NCI-H1694 (cell line): ENCODE data around the gene FGB.

Experiments
- DNase-seq: peaks from one replicate; lab custom pipeline; 2025; lab: John Stamatoyannopoulos, UW

Gene FGB

DNA sequence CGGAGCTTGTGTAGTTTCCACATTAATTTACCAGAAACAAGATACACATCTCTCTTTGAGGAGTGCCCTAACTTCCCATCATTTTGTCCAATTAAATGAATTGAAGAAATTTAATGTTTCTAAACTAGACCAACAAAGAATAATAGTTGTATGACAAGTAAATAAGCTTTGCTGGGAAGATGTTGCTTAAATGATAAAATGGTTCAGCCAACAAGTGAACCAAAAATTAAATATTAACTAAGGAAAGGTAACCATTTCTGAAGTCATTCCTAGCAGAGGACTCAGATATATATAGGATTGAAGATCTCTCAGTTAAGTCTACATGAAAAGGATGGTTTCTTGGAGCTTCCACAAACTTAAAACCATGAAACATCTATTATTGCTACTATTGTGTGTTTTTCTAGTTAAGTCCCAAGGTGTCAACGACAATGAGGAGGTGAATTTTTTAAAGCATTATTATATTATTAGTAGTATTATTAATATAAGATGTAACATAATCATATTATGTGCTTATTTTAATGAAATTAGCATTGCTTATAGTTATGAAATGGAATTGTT is at the start of gene FGB:
Gene FGB, plus strand, starts transcription at position 315 of the 558 bp plus-strand sequence. Its CDS starts 8 bp downstream, at position 323.
- no peak for DNase-seq

DNA sequence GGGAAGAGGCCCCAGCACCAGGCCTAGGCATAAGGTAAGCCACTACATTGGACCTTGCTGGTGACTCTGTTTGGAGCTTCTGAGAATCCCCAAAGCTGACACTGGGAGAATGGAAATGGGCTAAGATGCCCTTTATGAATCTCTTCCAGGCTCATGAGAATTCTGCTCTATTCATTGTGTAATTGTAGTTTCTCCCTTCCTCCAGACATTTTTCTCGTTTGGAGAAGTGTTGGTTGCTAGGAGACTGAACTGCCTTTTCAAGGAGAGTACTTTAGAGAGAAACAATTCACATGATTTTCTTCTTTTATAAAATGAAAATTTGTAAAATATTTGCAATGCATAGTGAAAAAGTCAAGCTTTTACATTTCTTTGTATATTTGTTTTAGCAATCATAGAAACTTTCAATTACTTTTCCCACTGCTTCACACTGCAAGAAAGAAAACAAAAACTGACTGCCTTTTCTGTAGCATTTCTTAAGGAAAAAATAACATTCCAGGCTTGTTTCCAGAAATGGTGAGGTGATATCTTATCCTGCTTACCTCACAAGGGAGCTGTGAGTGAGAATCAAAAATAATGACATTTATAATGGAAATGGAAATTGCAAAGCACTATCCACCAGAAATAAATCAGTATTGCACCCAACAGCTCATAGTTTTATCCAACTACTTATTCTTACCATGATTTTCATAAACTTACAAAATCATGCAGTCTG is 46.3 kb upstream of the FGB start:
- DNase-seq, result no peak

DNA sequence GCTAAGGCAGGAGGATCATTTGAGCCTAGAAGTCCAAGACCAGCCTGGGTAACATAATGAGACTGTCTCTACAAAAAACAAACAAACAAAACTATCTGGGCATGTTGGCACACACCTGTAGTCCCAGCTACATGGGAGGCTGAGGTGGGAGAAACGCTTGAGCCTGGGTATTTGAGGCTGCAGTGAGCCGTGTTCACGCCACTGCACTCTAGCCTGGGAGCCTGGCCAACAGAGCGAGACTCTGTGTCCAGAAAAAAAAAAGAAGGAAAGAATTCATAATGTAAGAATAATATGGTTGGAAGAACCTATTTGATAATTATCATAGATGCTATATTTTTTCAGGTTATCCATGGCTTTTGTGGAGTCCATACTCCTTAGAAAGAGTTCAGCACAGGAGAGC is 45.2 kb upstream of the FGB start:
- DNase-seq, result no peak

DNA sequence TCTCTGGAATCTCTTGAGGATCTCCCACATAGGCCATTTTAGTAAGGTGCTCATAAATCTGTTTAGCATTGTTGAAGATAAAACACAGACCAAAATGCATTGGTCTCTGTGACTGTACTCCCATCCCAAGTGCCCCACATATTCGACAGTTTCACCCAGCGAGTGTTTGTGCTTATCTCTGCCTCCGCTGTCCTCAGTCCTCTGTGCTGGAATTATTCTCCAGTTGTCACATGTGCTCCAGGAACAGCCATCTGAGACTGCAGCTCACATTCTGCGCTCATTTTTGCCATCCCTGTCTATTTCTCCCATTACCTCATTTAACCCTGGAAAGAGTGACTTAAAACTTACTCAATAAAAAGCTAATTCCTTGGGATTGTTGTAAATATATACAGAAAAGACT is 43.6 kb upstream of the FGB start:
- DNase-seq, result no peak

DNA sequence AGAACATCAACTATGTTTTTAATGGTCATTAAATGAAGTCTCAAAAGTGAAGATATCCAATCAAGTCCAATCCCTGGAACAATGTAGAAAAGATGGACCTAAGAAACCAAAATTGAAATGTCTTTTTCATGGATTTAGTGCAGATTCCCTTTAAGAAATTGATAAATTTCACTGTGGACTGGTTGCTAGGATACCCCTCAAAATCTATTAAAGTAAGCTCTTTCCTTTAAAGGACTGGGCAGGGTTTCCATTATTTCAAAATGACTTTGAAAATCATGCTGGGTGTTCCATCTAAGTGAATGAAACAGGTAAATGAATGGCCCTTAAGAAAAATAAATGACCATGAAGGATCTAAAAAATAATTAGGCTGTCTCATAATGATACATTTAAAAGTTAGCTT is 41.2 kb upstream of the FGB start:
- DNase-seq, result no peak

DNA sequence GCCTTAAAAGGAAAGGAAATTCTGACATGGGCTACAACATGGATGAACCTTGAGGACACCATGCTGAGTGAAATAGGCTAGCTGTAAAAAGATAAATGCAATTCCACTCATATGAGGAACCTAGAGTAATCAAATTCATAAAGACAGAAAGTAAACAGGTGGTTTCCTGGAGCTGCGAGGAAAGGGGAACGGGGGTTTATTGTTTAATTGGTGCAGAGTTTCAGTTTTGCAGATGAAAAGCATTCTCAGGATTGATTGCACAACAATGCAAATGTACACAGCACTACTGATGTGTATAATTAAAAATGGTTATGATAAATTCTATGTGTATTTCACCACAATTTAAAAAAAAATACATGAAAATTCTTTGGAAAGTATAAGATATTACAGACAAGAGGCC is 36.7 kb upstream of the FGB start:
- no peak for DNase-seq

DNA sequence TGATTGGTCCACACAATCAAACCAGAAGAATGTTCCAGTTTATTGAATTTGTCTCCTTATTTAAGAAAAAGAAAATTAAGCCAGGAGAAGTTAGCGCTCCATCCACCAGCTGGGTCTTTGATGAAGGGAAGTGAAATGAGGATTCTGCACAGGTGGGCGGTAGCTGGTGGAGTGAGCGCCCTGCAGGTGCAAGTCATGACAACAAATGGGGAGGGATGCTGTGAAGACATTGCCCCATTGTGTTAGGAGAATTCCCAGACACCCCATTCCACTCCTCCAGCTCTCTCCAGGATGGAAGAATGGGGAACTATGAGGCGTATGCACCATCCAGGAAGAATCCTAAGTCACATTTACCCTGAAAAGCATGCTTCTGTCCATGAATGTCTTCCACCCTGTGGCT is 35.5 kb upstream of the FGB start:
- DNase-seq, result no peak

DNA sequence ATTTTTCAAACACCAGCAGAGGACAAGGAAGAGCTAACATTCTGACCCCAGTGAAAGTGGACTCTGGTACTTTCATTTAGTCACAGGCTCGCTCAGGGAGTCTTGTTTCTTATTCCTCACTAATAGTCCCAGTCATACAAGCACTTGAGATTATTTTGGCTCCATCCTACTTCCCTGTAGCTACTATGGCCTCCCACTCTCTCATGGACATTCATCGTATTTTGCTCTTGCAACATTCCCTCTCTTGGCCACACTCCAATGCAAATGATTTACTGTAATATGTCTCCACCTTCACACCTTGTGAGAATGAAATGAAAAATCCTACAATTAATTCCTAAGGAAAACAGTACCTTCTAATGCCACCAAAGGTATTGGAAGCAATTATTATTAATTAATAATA is 33.9 kb upstream of the FGB start:
- no peak for DNase-seq

DNA sequence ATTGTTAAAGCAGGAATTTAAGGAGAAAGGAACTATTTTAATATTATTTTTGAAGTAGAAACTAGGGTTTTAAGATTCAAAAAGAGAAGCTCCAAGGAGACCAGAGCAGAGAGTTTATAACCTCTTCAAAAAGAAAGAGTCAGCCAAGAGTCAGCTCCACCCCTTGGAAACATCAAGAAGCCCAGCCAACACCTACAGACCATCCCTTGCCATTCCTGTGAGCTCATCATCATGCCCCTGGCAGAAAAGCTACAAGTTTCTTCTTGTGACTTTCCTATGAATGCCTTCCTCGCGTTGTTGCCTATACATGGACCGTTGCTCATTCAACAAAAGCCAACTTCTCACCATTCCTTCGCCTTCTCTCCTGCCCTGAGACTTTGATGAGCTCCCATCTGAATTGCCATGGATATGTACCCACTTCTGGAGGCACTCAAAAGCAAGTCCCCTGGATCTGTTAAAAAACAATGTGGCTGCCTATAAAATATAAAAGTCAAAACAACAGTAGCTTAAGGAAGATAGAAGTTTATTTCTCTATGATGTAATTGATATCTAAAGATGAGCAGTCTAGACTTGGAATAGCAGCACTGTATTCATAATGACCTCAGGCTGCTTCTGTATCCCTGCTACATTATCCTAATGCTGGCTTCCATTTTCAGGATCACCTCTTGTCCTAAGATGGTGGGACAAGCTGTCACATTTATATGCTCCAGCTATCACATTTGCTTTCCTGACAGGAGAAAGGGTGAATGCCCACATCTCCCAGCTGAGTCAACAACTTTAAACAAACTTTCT is 32.9 kb upstream of the FGB start:
- no peak for DNase-seq

DNA sequence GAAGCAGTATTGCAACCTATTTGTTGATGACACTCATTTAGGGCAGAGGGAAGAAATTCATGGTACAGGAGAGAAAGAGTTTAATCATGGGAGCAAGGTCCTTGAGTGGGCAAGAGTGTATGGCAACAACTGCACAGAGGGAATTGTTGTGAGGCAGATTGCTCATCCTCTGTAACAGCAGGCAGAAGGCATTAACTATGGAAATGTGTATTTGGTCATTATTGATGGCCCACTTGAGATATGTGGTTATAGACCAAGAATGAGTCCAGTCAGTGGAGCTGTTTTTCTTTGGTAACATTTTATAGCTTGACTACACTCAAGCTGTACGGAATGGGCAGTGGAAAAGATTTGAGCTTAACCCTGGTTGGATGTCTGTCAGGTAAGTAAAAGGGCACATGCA is 28.5 kb upstream of the FGB start:
- no peak for DNase-seq

DNA sequence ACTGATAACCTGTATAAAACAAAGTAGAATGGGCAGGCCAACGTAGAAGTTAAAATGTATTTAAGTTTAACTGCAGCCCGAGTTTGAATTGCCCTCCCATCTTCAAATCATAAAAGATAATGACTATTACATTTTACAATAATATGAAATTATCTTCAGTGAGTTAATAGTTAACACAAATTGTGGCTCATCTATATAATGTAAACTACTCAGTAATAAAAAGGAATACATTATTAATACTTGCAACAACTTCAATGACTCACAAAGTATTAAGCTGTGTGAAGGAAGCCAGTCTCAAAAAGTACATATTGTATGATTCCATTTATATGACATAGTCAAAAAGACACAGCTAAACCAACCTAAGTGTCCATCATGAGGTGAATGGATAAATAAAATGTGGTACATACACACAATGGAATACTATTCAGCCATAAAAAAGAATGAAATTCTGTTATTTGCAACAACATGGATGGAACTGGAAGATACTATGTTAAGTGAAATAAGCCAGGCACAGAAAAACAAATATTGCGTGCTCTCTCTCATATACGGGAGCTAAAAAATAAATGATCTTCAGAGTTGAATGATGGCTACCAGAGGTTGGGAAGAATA is 20.4 kb upstream of the FGB start:
- no peak for DNase-seq

DNA sequence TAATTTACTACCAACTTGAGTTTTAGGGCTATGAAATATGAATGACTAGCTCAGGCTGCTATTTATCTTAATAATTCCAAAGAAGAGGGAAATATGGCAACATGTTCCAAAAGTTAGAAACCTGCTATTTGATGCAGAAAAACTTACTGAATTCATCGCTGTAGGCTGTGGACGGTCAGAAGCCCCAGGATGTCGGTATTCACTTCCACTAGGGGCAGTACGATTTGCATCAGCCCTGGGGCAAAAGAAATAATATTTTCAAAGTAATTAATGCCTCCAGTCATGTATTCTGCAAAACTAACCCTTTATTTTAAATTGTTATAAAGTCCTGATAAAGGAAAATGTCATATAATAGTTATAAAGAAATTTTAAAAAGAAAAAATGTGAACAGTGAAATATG is 17.1 kb upstream of the FGB start:
- no peak for DNase-seq

DNA sequence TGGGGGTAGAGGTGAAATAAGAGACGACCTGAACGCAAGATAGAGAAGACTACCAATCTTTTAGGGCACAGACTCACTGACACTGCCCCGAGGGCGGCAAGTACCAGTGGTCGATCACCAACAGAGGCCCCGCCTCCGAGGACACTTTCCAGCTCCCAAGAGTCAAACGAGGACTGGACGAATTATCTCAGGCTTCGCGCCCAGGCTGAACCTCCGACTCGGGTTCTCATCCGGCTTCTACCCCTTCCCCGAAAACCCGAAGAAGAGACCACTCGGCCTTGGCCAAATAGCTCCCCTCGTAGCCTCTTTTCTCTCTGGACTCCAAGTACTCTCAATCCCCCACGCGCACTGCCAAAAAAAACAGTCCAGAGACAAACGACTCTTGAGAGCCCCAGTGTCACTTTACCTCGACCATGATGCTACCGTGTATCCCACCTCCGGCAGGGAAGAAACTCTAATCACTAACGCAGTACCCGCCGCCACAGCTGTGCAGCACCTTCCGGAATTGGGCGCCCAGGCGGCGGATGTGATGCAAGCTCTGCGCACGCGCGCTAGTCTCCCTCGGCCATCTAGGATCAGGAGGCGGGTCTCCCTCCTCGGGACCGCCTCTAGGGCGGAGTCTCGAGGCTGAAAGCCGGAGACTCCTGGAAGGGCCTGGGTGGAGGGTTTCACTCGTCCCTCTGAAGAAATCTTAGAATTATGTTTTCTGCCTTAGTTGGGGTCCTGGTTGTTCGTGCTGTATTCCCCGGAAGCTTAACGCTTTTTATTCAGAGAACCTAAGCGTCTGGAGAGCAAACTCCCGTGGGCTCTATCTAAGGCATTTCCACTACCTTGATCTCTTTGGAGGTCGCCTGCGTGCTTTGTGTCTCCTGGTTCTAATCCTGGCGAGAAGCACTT is 12.7 kb upstream of the FGB start, which contains the start of gene PLRG1:
Gene PLRG1, minus strand, starts transcription at position 507 of the 897 bp plus-strand sequence. Its CDS starts 92 bp downstream, at position 415.
- peak; percentile 92 for DNase-seq

DNA sequence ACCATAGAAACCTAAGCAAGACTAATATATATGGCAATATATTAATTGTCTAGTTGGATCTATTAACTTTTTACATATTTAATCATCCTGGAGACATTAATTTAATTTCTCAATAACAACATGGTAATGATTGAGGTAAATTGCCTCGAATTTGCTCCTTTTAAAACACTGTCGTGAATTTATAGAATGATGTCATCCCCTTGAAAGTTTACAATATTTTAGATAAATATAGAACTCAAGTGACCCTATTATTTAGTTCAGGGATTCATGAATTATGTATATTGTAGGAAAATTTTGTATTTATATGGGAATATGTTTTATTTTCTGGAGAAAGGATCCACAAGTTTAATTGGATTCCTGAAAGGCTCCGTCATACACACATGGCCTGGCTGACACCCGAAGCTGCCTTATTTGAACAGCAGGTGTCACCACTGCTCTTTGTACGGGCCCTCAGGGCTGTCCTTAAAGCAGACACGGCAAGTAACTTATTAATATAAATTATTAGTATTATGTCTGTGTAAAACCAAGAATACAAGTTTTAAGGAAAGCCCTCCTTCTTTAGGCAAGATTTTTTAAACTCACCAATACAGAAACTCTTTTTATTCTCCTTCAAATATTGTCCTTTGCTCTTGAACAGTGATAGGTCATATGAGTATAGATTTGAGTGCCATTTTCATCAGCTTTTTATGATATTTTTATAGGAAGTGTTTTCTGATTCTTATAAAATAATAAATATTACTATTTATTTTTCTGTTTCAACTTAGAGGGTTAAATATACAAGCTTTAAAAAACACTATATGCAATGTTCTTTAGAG is 10.7 kb upstream of the FGB start:
- peak; percentile 67 for DNase-seq

DNA sequence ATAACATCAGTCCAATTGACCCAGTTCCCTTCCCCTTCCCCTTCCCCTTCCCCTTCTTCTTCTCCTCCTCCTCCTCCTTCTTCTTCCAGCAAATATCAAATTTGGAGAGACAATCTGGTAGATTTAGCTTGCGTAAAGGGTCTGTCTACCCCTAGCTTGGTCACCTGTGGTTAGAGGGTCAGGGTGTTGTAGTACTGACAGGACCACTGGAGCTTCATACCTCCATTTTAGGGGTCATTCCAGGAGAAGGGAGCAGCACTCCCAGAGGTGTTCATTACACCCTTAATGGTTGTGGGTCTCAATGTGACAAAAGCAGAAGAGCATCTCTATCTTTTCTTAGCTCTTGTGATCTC is 3.7 kb upstream of the FGB start:
- DNase-seq, result no peak

DNA sequence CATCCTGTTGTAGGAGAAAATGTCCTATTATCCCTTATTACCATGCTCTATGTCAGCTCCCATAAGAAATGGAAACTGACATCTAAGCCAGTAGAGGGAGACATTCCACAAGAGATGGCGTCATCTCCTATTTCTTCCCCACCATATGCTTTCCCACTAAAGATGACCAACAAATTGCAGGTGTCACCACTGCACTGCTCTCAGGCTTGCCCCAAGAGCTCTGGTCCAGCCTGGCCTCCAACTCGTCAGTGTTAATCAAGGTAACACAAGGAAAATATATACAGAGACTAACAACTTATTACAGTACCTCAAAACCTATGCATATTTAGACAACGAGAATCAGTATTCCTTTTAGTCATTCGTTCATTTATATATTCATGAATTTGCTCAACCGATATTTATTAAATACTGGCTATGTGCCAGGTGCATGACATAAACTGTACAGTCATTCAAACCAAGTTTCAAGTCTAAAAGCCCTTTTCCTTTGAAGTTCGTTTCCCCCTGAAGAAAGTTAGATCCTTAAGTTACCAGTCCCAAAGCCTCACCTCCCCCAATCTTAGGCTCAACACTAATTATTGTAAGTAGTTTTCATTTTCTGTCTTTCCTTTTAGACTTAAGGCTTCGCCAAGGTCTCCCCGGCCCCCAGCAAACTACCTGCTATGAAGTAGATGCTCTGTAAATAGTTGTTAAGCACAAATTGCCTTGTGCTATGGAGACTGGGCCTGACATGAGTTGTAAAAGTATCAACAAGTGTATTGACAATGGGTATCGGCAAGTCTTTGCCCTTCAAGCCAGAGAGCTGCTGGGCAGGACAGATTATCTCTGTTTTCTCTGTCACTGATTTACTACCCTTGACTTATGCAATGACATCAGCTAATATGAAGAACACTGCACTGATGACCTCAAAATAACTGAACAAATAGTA is 3.1 kb upstream of the FGB start:
- DNase-seq, result peak; percentile 9

DNA sequence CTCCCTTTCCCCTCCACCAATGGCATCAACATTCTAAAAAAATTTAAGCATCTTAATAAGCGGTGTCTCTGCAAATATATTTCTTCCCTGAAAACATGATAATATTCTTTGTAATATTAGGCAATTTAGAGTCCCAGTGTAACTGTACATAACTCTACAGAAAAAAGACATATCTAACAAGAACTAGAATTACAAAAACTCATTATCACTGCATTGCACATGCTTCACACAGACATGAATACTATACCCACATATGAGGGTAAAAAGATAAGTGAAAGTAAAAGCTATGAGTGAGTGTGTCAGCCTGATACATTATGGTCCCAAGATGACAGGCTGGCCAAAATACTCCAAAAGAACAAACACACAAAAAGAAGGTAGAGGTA is 2.4 kb upstream of the FGB start:
- no peak for DNase-seq

DNA sequence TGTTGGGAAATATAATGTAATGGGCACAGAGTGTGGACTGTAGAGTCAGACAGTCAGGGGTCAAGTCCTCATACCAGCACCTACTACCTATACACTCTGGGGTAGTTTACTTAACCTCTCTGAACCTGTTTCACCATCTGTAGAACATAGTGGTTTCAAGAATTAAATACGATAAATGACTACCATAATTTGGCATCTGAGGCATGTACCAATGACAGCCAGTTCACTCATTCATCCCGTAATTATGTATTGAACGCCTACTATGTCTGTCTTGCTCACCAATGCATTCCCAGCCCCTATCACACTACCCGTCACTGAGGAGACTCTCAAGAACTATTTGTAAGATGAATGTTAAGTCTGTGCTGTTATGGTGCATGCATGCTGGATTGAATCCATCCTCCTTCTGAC is 2.0 kb upstream of the FGB start:
- DNase-seq, result no peak

DNA sequence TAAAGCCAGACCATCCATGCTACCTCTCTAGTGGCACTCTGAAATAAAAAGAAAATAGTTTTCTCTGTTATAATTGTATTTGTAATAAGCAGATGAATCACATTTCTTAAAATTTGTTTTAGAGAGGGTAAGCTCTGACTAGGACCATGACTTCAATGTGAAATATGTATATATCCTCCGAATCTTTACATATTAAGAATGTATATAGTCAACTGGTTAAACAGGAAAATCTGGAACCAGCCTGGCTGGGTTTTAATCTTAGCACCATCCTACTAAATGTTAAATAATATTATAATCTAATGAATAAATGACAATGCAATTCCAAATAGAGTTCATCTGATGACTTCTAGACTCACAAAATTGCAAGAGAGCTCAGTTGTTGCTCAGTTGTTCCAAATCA is 1.5 kb downstream of the FGB start:
- no peak for DNase-seq

DNA sequence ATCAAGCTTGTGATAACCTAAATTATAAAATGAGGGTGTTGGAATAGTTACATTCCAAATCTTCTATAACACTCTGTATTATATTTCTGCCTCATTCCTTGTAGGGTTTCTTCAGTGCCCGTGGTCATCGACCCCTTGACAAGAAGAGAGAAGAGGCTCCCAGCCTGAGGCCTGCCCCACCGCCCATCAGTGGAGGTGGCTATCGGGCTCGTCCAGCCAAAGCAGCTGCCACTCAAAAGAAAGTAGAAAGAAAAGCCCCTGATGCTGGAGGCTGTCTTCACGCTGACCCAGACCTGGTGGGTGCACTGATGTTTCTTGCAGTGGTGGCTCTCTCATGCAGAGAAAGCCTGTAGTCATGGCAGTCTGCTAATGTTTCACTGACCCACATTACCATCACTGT is 2.9 kb downstream of the FGB start:
- DNase-seq, result no peak
